Measurements from ENCODE around the gene ARHGEF16. TPM values are rescaled to one million over a fixed set of nuclear protein-coding genes. Genes with fewer than 3 reads are reported as not detected.

The ARHGEF16 gene
- total RNA-seq, 2 donors from 2014 or later, result 17.1 to 22.1 TPM

- H3K9me3 ChIP-seq, result no peaks in the 10 kb centered on the region
- no peak overlapping the region for H3K27ac ChIP-seq
- H3K27me3 ChIP-seq, result no peaks in the 10 kb centered on the region
- TF ChIP-seq POLR2A (IDR thresholded peaks at IDR 0.05), result no peak
- TF ChIP-seq CTCF (IDR thresholded peaks at IDR 0.05), result no peak
- DNase-seq (no peak), ATAC-seq (no peak)
- no peaks in the 10 kb centered on the region for H3K36me3 ChIP-seq (replicated peaks in 1 of 2; ENCODE audit: insufficient read depth in 1 of 2, low read depth in 2 of 2)
- H3K4me3 ChIP-seq, result no peak overlapping the region
- H3K4me1 ChIP-seq, result peaks cover 29% of the 10 kb centered on the region
- intact Hi-C loops (cut with DNase I), result no loop called here
- 83 to 91% methylated on average over 6 to 13 of the region's 16 CpGs for WGBS, 2 donors
Measured at GRCh38 chr1:3462356-3463012, 8.0 kb downstream of the ARHGEF16 start.

DNA sequence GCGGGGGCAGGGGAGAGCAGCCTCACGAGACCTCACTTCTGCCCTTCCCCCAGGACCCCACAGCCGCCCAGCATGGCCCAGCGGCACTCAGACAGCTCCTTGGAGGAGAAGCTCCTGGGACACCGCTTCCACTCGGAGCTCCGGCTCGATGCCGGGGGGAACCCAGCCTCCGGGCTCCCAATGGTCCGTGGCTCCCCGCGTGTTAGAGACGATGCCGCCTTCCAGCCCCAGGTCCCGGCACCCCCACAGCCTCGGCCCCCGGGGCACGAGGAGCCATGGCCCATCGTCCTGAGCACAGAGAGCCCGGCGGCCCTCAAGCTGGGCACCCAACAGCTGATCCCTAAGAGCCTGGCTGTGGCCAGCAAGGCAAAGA, 8.5 kb downstream of the ARHGEF16 start:
- no peak for DNase-seq
- ATAC-seq, result no peak
- Histone ChIP-seq H3K27me3 (no peaks in the 10 kb centered on the region), H3K27ac (no peak overlapping the region), H3K9me3 (no peaks in the 10 kb centered on the region), H3K36me3 (replicated peaks in 1 of 2; ENCODE audit: insufficient read depth in 1 of 2, low read depth in 2 of 2) (no peaks in the 10 kb centered on the region), H3K4me3 (no peak overlapping the region), H3K4me1 (peaks cover 29% of the 10 kb centered on the region)
- 92 to 100% methylated on average over 3 to 12 of the region's 22 CpGs for WGBS, 2 donors
- intact Hi-C loops (cut with DNase I), result no loop called here
- TF ChIP-seq CTCF (IDR thresholded peaks at IDR 0.05) (no peak), POLR2A (IDR thresholded peaks at IDR 0.05) (no peak)

- Histone ChIP-seq H3K4me3 (no peak overlapping the region), H3K36me3 (replicated peaks in 1 of 2; ENCODE audit: insufficient read depth in 1 of 2, low read depth in 2 of 2) (no peaks in the 10 kb centered on the region), H3K9me3 (no peaks in the 10 kb centered on the region), H3K27me3 (no peaks in the 10 kb centered on the region), H3K4me1 (peaks cover 29% of the 10 kb centered on the region), H3K27ac (no peak overlapping the region)
- 91% methylated on average over 18 of the region's 20 CpGs; no CpG with 5 or more reads in 1 of the 2 donors for WGBS, 2 donors
- intact Hi-C loops (cut with DNase I), result no loop called here
- TF ChIP-seq POLR2A (IDR thresholded peaks at IDR 0.05) (no peak), CTCF (IDR thresholded peaks at IDR 0.05) (no peak)
- DNase-seq (peak in 1 of 4 donors; percentile 3), ATAC-seq (no peak)
Measured at GRCh38 chr1:3463408-3463863, 9.0 kb downstream of the ARHGEF16 start.

DNA sequence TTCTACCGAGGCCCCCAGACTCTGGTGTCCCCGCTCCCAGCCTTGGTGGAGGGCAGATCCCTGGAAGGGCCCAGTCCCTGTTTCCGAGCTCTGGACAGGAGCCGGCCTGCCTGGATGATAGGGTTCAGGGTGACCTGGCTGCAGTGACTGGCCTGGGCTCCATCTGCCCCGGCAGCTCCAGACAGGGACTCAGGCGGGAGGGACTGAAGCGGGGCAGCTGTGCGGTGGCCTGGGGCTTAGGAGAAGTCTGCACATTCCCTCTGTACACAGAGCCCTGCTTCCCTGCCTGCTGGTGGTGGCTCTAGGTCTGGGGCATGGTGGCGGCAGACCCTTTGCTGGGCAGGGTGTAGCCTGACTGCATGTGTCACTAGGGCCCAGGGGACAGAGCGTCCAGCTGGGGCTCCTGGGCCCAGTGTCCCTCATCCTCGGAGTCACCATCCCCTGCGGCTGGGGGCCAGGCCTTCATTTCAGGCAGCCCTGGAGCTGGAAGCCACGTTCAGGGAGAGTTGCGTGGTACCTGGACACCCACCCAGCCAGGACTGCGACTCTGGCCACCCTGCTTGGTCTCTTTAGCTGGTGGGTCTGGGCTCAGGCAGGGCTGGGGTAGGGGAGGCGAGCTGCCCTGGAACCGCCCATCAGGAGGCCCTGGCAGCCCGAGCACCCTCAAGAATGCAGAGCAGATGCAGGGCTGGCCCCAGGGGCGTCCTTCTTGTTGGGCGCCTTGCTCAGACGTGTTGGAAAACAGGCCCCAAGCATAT, 9.6 kb downstream of the ARHGEF16 start:
- Histone ChIP-seq H3K27ac (no peak overlapping the region), H3K4me3 (no peak overlapping the region), H3K27me3 (no peaks in the 10 kb centered on the region), H3K4me1 (peaks cover 27% of the 10 kb centered on the region), H3K36me3 (replicated peaks in 1 of 2; ENCODE audit: insufficient read depth in 1 of 2, low read depth in 2 of 2) (no peaks in the 10 kb centered on the region), H3K9me3 (no peaks in the 10 kb centered on the region)
- 89 to 100% methylated on average over 2 to 14 of the region's 21 CpGs for WGBS, 2 donors
- DNase-seq, result peak in 2 of 4 donors; percentile 3 to 8
- ATAC-seq, result no peak
- no peak for TF ChIP-seq POLR2A (IDR thresholded peaks at IDR 0.05)
- no peak for TF ChIP-seq CTCF (IDR thresholded peaks at IDR 0.05)
- intact Hi-C loops (cut with DNase I), result no loop called here

Data from body of pancreas (tissue), 4 donors.